GM19372 (cell line): Measurements from ENCODE around the gene LRRC75A.
A peak's percentile ranks its signal among the peaks of the same experiment; 100 is the strongest.
"Not testable (repeated sequence)": the region's sequence is repeated elsewhere in the genome, so short reads cannot be mapped to it uniquely, and the experiment has no call there.

Source experiments
- ATAC-seq: cut with Tn5 transposase; IDR thresholded peaks from one replicate; pipeline ENCODE4 v1.9.1; 2021; ENCODE audit warnings: mild to moderate bottlenecking, low read depth, moderate library complexity; ENCODE audit not compliant: unreplicated experiment

The LRRC75A gene, protein sequence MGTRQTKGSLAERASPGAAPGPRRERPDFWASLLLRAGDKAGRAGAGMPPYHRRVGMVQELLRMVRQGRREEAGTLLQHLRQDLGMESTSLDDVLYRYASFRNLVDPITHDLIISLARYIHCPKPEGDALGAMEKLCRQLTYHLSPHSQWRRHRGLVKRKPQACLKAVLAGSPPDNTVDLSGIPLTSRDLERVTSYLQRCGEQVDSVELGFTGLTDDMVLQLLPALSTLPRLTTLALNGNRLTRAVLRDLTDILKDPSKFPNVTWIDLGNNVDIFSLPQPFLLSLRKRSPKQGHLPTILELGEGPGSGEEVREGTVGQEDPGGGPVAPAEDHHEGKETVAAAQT

DNA sequence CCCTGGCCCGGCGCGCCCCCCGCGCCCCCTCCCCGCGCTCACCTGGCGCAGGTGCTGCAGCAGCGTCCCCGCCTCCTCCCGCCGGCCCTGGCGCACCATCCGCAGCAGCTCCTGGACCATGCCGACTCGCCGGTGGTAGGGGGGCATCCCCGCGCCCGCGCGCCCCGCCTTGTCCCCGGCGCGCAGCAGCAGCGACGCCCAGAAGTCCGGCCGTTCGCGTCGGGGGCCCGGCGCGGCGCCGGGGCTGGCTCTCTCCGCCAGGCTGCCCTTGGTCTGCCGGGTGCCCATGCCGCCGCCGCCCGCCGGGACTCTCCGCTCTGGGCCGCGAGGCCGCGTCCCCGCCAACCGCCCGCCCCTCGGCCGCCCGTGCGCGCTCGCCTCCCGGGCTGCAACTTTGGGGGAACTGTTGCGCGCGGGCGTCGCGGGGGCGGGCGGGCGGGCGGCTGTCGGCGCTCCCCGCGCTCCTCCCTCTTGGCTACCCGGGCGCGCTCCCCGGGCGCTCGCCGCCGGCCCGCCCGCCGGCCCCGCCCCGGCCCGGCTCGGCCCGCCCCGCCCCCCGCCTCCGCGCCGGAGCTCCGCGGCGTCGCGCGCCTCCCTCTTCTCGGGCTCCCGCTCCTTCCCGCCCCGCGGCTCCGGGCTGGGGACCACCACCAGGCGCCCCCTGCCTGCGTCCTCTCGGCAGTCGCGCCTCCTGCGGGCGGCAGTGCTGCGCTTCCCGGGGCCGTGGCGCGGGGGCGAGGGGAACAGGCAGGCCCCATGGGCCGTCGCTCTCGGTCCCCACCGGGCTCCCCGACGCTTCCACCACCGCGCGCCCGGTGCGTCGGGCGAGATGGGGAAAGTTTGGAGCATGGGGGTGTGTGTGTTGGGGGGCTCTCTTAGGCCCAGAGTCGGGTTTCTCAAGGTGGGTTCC is at the start of gene LRRC75A:
Gene LRRC75A, minus strand, starts transcription at position 491 of the 910 bp plus-strand sequence. Its CDS starts 203 bp downstream, at position 288.
- ATAC-seq = peak; percentile 69

DNA sequence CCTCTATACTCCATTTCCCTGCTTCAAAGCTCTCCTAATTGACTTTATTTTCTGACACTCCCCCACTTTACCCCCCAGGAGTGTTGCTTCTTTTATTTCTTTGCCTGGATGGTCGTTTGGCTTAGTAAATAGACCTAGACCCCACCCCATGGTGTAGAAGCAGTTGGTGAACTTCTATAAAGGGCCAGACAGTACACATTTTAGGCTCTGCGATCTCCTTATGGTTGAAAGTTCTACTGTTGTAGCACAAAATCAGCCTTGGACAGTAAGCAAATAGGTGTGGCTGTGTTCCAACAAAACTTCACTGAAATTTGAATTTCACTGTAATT is 45.1 kb upstream of the LRRC75A start:
- no peak for ATAC-seq

DNA sequence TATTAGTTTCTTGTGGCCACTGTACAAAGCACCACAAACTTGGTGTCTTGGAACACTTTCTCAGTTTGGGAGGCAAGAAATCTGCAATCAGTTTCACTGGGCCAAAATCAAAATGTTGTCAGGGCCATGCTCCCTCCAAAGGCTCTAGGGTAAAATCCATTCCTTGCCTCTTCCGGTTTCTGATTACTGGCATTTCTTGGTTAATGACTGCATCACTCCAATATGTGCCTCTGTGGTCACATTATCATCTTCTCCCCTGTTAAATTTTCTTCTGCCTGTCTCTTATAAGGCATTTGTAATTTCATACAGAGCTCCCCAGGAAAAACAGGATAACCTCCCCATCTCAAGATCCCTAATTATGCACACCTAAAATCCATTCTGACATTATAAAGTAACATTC is 42.2 kb upstream of the LRRC75A start:
- ATAC-seq = no peak

DNA sequence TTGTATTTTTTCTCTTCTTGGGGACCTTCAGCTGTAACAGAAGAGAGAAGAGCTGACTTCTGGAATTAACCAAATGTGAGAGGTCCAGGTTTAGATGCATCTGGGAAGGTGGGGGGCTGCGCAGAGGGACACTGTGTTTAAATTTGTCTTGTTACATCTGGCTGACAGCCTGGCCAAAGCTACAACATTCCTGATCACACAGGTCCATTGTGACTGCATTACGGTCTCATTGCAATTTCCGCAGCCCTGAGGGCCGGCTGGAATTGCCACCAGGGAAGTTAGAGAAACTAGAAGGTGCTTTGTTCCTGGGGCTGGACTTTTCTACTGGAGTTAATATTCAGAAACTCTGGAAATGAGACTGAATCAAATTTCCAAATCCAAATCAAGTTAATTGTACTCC is 37.9 kb upstream of the LRRC75A start:
- no peak for ATAC-seq

DNA sequence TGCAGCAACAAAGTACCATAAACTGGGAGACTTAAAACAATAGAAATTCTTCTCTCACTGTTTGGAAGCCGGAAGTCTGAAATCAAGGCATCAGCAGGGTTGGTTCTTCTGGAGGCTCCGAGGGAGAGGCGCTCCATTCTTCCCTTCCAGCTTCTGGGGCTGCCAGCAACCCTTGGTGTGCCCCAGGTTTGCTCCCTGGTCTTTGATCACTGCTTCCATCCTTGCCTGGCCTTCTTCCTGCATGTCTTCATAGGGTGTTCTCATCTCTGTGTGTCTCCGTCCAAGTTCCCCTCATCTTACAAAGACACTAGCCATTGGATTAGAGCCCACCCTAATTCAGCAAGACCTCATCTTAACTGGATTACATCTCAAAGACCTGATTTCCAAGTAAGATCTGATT is 35.3 kb upstream of the LRRC75A start:
- no peak for ATAC-seq

DNA sequence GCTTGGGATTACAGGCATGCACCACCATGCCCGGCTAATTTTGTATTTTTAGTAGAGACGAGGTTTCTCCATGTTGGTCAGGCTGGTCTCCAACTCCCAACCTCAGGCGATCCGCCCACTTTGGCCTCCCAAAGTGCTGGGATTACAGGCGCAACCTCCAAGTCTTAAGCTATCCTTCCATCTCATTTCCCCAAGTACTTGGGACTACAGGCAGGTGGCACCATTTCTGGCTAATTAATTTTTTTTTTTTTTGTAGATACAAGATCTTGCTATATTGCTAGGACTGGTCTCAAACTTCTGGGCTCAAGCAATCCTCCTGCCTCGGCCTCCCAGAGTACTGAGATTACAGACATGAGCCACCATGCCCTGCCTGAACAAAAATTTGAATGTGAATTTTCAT is 33.6 kb upstream of the LRRC75A start:
- ATAC-seq = not testable (repeated sequence)

DNA sequence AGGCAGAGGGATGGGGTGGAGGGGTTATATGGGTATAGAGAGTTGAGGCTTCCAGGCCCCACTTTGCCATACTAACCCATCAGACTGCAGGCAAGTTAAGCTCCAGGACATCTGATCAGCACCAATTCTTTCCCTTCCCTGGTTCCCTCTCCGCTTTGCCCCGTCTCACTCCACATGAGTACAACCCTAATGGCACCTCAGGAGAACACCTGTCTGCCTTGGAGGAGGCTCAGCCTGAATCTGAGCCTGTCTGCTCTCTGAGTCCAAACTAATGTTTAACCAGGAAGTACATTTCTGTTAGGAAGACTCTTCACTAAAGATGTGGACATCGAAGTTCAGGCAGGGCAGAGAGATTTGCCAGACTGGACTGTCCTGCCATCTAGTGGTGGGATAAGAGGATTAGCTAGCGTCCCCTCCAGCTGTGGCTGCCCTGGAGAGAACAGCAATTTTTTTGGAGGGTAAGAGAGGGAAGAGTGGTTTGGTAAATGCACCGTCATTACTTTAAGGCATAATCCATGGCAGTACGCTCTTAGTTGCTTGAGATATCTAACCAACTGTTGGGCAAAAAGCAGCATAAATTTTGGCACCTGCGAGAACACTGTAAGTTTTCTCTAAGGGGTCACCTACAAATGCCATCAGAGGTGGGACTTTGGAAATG is 29.2 kb upstream of the LRRC75A start:
- ATAC-seq = no peak

DNA sequence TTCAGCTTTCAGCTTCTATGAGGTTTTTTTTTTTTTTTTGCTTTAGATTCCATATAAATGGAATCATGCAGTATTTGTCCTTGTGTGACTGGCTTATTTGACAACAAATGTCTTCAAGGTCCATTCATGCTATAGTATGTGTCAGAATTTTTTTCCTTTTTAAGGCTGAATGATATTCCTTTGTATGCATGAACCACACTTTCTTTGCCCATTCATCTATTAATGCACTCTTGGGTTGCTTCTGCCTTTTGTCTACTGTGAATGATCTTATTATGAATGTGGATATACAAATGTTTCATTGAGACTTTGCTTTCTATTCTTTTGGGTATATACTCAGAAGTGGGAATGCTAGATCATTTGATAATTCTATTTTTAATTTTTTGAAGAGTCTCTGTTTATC is 27.0 kb upstream of the LRRC75A start:
- no peak for ATAC-seq

DNA sequence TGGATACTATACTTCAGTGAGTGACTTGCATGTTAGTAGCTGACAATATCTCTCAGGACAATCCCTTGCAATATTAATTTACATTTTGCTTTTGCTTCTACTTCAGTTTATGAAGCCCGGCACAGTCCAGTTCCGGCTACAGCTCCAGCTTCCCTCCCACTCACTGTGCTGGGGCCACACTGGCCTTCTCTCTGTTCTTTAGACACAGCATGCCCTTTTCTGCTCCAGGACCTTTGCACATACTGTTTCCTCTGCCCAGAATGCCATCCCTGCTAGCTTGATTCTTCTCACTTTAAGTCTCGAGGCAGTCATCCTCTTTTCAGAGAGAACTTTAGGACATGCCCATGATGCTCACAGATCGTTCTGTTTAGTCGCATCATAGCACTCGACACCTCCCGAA is 25.5 kb upstream of the LRRC75A start:
- no peak for ATAC-seq

DNA sequence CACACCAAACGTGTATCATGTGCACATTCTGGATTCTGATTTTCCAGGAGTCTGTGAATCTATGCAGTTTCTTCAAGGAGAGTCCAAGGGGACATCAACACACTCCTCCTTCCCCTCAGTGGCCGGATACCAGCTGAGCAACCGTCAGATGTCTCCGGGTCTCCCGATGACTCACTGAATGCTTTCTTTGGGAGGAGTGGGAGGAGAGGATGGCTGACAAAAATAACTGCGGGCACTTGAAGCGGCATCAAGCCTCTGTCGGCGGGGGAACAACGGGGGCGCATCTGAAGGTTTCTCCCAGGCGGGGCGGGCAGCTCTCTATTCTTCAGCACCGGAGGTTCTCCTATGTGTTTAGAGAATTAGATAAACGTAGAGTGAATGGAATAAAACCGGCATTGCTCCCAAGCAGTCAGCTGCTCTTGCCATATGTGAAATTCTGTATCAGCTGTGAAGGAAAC is 24.6 kb upstream of the LRRC75A start:
- no peak for ATAC-seq

DNA sequence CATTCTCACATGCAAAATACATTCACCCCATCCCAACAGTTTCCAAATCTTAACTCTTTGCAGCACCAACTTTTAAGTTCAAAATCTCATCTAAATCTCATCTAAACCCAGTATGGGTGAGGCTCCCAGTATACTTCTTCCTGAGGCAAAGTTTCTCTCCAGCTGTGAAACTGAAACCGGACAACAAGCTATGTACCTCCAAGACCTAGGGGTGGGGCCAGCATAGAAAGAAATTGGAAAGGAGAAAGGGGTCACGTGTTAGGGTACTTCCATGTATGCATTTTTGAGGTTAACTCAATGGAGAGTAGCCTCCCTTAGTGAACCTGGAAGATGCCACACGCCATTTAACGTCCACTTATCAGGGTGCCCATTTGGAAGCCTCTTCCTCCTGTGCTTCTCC is 23.9 kb upstream of the LRRC75A start:
- ATAC-seq = no peak

DNA sequence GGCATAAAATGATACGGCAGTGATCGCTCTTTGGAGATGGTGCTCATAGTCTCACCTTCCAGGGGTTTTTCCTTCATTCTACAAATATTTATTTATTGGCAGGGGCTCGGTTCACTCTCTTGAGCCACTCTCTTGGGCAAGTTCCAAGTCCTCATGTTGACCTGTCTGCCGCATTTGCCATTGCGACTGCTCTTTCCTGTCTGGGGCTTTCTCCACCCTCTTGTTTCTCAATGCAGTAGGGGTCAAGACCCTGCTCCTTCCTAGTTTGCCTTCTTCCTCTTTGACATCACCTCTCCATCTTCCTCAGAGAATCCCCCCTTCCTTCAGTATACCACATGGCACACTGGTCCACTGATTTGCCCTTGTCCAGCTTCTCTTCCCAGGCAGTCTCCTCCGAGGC is 21.9 kb upstream of the LRRC75A start:
- no peak for ATAC-seq

DNA sequence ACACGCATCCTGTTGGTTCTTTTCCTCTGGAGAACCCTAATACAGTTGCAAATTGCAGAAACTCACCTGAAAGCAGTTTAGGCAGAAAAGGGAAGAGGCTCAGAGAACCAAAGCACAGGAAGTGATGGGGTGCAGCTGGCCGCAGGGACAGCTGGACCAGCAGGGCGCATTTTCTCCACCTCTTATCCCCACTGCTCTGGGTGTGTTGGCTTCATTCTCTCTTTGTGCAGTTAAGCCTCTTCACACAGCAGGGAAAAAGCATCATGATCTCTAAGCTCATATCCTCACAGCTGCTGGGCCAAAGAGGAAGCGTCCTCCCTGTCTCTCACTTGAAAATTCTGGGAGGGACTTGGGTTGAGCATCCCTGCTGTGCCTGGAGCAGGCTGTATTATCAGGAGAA is 20.0 kb upstream of the LRRC75A start:
- no peak for ATAC-seq

DNA sequence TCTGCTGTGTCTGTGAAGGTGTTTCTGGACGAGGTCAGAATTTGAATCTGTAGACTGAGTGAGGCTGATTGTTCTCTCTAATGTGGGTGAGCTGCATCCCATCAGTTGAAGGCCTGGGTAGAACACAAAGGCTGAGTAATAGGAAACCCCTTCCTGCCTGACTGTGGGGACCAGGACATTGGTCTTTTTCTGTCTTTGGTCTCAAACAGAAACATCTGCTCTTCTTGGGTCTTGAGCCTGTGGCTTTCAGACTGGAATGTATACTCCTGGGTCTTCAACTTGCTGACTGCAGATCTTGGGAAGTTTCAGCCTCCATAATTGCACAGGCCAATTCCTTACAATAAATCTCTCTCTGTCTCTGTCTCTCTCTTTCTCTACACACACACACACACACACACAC is 19.6 kb upstream of the LRRC75A start:
- ATAC-seq = no peak

DNA sequence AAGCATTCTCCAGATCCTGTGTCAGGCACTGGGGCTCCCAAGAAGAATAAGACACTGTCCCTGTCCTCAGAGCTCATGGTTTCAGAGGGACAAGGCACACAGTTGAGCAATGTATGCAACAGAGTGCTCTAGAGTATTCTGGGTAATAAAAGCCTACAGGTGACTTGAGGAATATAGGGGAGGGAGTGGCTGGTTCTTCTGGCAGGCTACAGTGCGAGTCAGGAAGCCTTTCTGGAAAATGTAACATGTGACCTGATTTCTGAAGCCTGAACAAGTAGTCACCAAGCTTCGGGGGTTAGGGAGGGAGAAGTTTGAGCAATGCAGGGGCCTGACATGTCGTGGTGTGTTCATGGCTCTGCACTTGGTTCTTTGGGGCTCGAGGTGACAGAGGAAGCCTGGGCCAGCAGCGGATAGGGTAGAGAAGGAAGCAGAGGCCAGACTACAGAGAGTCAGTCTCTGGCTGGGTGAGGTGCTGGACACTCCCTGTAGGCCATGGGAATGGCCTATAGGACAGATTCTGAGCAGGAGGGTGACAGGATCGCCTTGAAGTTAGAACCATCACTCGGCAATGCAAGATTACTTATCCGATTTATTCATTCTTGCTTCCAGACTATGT is 16.0 kb upstream of the LRRC75A start:
- ATAC-seq = no peak

DNA sequence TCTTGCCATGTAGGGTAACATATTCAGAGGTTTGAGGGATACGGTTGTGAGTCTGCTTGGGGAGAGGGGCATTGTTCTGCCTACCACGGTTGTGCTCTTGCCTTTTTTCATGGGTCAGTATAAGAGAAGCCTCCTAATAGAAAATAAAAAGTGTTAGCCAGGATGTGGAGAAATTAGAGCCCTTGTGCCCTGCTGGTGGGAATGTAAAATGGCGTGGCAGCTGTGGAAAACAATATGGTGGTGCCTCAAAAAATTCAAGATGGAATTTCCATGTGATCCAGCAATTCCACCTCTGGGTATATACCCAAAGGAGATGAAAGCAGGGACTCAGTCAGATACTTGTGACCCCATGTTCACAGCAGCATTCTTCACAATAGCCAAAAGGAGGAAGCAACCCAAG is 14.2 kb upstream of the LRRC75A start:
- ATAC-seq = no peak

DNA sequence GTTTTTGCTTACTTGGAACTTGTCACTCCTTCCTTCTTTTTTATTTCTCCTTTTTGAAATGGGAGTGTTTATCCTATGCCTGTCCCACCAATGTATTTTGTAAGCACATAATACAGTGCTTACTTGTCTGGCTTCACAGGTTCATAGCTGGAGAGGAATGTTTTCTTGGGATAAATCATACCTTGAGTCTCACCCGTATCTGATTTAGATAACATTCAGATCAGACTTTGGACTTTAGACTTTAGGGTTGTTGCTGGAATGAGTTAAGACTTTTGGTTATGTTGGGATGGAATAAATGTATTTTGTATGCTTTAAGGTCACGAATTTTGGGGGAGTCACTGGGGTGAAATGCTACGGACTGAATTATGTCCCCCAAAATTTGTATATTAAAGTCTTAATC is 13.0 kb upstream of the LRRC75A start:
- no peak for ATAC-seq

DNA sequence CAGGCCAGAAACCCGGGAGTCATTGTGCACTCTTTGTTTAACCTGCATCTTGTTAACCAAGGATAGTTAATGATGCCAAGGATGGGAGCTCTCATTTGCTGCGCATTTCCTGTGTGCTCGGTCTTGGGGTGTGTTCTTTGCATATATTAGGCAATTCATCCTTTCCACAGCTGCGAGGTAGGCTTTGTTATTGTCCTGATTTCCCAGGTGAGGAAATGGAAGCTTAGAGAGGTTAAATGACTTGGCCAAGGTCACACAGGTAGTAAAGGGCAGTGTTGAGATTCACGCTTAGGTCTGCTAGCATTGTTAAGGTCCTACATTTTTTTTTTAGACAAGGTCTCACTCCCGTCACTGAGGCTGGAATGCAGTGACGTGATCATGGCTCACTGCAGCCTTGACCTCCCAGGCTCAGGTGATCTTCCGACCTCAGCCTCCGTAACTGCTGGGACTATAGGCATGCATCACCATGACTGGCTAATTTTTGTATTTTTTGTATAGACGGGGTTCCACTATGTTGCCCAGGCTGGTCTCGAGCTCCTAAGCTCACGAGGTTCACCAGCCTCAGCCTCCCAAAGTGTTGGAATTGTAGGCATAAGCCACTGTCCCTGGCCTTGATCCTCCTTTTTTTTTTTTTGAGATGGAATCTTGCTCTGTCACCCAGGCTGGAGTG is 5.0 kb upstream of the LRRC75A start:
- no peak for ATAC-seq

DNA sequence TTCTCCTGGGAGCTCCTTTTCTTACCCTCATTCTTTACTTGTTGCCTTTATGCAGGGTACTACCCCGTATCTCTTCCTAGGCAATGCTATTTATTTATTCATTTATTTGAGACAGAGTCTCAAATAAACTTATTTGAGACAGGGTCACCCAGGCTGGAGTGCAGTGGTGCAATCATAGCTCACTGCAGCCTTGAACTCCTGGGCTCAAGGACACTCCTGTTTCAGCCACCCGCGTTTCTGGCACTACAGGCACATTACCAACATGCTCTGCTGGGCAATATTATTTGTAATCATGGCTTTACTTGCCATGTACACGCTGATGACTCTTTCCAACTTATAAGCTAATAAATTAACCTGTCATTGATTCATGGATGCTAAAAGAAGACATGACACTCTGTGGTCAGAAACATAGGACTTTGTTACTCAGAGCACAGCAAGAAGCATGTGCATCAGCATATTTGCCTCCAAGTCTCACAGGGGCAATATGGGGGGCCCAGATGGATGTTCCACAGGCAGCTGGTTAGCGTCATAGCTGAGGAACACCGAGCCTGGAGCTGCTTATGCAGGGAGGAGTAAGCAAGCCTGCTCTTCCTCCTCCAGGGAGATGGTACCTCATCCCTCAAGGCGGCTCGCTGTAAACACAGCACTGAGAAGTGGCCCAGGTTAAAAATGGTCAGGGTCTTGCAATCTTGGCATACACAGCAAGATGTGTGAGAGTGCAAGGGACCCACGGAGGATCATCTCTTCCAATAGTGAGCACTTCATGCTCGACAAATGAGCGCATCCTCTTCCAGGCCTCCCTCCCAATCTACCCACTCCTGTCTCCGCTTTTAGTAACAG is 4.2 kb upstream of the LRRC75A start:
- ATAC-seq = no peak
